A673 (cell line): ENCODE measurements around the gene DIS3L. TPM values are rescaled to one million over a fixed set of nuclear protein-coding genes. Genes with fewer than 3 reads are reported as not detected.
"Not testable (repeated sequence)": the region's sequence is repeated elsewhere in the genome, so short reads cannot be mapped to it uniquely, and the experiment has no call there.

Source experiments
- BruUV-seq: library from RNA; stranded (reverse); fragments of 400-500 nt; replicated peaks from 2 replicates; lab custom pipeline; 2021; lab: Mats Ljungman, UMichigan
- CTCF ChIA-PET: fragments of 300-600 bp; sonication (Branson Sonifier 250); formaldehyde crosslinking; loops from one replicate; lab custom pipeline; 2022; ENCODE audit warnings: antibody characterized with exemption; lab: Charles Lee
- POLR2A ChIA-PET: fragments of 300-600 bp; sonication (Branson Sonifier 250); formaldehyde crosslinking; loops from one replicate; lab custom pipeline; 2022; ENCODE audit warnings: antibody characterized with exemption; ENCODE audit not compliant: low non-redundant PET; lab: Charles Lee
- DNase-seq: peaks from one replicate; pipeline ENCODE4 v3.0.0-alpha.2; 2015; ENCODE audit warnings: low spot score
- H3K27ac ChIP-seq: fragments of 200-600 bp; sonication (generic); 2 replicates; pipeline ENCODE4 v1.5.1; 2016; ENCODE audit warnings: mixed run types, low read depth, mild to moderate bottlenecking, mixed read lengths, antibody characterized with exemption, low read length; ENCODE audit not compliant: poor library complexity, severe bottlenecking
- H3K27me3 ChIP-seq: fragments of 200-600 bp; sonication (generic); replicated peaks from 2 replicates; pipeline ENCODE4 v1.6.1; 2017; ENCODE audit warnings: mixed run types, low read depth, mild to moderate bottlenecking, mixed read lengths, antibody characterized with exemption, low read length; ENCODE audit not compliant: insufficient read depth, poor library complexity
- H3K36me3 ChIP-seq: fragments of 200-600 bp; sonication (generic); 2 replicates; pipeline ENCODE4 v1.6.1; 2016; ENCODE audit warnings: mixed run types, mild to moderate bottlenecking, mixed read lengths, antibody characterized with exemption, low read length; ENCODE audit not compliant: insufficient read depth, poor library complexity, severe bottlenecking
- H3K4me1 ChIP-seq: fragments of 200-600 bp; sonication (generic); 2 replicates; pipeline ENCODE4 v1.6.1; 2017; ENCODE audit warnings: mixed run types, mild to moderate bottlenecking, mixed read lengths, antibody characterized with exemption, low read length; ENCODE audit not compliant: insufficient read depth, poor library complexity, severe bottlenecking
- H3K4me3 ChIP-seq: fragments of 200-600 bp; sonication (generic); 2 replicates; pipeline ENCODE4 v1.5.1; 2016; ENCODE audit warnings: low read depth, mixed run types, mild to moderate bottlenecking, mixed read lengths, low read length; ENCODE audit not compliant: poor library complexity, severe bottlenecking
- H3K9me3 ChIP-seq: fragments of 200-600 bp; sonication (generic); 2 replicates; pipeline ENCODE4 v1.6.1; 2016; ENCODE audit warnings: mixed run types, low read depth, mild to moderate bottlenecking, mixed read lengths, antibody characterized with exemption, low read length; ENCODE audit not compliant: poor library complexity, severe bottlenecking
- EZH2 ChIP-seq: fragments of 200-600 bp; sonication (generic); IDR thresholded peaks from 2 replicates; pipeline ENCODE4 v1.6.1; 2017; ENCODE audit warnings: borderline replicate concordance, low read depth, mild to moderate bottlenecking, mixed read lengths, antibody characterized with exemption, low read length; ENCODE audit not compliant: poor library complexity, severe bottlenecking
- intact Hi-C: fragments of 100-400 bp; cut with micrococcal nuclease; formaldehyde crosslinking; loops from one replicate; pipeline ENCODE4 v1.10.0; 2022; ENCODE audit not compliant: unreplicated experiment
- total RNA-seq: library from RNA; stranded (reverse); gene quantifications from 2 replicates; pipeline ENCODE4 v1.2.3, GENCODE V29; 2021
- TF ChIP-seq, protein P1 (sequence below): fragments of 300-800, 200-600 bp; sonication (generic); conservative IDR thresholded peaks from 2 replicates; pipeline ENCODE4 v1.5.1; 2017; ENCODE audit warnings: low read depth, mild to moderate bottlenecking, antibody characterized with exemption, low read length, moderate library complexity, mixed read lengths

Gene DIS3L
- total RNA-seq, 1 experiment from 2014 or later: 10.7 TPM

DNA sequence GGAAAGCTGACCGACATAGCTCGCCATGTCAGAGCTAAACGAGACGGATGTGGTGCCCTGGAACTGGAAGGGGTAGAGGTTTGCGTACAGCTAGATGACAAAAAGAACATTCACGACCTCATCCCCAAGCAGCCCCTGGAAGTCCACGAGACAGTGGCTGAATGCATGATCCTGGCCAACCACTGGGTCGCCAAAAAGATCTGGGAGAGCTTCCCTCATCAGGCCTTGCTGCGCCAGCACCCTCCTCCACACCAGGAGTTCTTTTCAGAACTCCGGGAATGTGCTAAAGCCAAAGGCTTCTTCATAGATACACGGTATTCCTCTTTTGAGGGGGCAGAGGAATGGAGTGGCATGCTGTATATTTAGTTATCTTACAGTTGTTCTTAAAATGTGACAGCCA is 32.7 kb downstream of the DIS3L start:
- no TSS peak for BruUV-seq
- H3K36me3 ChIP-seq: peaks cover 26% of the 10 kb centered on the region
- H3K27me3 ChIP-seq: no peaks in the 10 kb centered on the region
- ChIA-PET CTCF (no interaction called here), POLR2A (no interaction called here)
- TF ChIP-seq, protein P1, sequence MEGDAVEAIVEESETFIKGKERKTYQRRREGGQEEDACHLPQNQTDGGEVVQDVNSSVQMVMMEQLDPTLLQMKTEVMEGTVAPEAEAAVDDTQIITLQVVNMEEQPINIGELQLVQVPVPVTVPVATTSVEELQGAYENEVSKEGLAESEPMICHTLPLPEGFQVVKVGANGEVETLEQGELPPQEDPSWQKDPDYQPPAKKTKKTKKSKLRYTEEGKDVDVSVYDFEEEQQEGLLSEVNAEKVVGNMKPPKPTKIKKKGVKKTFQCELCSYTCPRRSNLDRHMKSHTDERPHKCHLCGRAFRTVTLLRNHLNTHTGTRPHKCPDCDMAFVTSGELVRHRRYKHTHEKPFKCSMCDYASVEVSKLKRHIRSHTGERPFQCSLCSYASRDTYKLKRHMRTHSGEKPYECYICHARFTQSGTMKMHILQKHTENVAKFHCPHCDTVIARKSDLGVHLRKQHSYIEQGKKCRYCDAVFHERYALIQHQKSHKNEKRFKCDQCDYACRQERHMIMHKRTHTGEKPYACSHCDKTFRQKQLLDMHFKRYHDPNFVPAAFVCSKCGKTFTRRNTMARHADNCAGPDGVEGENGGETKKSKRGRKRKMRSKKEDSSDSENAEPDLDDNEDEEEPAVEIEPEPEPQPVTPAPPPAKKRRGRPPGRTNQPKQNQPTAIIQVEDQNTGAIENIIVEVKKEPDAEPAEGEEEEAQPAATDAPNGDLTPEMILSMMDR: no peak
- TF ChIP-seq EZH2: no peak
- H3K4me3 ChIP-seq: no peak overlapping the region
- no peak overlapping the region for H3K27ac ChIP-seq
- no peak for DNase-seq
- intact Hi-C loops: no loop called here
- no peaks in the 10 kb centered on the region for H3K4me1 ChIP-seq
- no peaks in the 10 kb centered on the region for H3K9me3 ChIP-seq

DNA sequence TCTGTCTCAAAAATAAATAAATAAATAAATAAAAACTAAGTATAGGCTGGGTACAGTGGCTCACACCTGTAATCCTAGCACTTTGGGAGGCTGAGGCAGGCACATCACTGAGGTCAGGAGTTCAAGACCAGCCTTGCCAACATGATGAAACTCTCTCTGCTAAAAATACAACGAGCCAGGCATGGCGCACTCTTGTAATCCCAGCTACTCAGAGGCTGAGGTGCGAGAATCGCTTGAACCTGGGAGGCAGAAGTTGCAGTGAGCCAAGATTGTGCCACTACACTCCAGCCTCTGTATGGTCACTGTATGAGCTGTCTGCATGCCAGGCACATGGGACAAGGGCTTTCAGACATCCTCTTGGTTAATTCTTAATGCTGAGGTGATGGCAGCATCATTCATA is 34.4 kb downstream of the DIS3L start:
- Histone ChIP-seq H3K36me3 (peaks cover 23% of the 10 kb centered on the region), H3K4me3 (no peak overlapping the region), H3K9me3 (no peaks in the 10 kb centered on the region), H3K27ac (no peak overlapping the region), H3K4me1 (no peaks in the 10 kb centered on the region), H3K27me3 (no peaks in the 10 kb centered on the region)
- CTCF ChIA-PET: no interaction called here
- POLR2A ChIA-PET: no interaction called here
- BruUV-seq: no TSS peak
- DNase-seq: no peak
- TF ChIP-seq EZH2: no peak
- TF ChIP-seq, protein P1: no peak
- intact Hi-C loops: no loop called here

DNA sequence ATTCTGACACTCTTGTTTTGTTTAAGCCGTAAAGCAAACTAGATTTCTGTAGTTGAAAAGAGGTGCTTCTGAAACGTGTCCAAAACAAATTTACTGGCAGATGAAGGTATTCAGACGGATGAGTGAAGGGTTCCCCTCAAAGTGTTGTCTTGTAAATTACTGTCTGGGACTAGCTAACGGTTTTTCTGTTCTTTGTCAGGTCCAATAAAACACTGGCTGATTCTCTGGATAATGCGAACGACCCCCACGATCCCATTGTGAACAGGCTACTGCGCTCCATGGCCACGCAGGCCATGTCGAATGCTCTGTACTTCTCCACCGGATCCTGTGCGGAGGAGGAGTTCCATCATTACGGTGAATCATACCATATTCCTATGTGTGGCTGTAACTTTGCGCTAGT is 35.4 kb downstream of the DIS3L start:
- ChIA-PET POLR2A (no interaction called here), CTCF (no interaction called here)
- no TSS peak for BruUV-seq
- TF ChIP-seq, protein P1: no peak
- TF ChIP-seq EZH2: no peak
- intact Hi-C loops: no loop called here
- Histone ChIP-seq H3K4me3 (no peak overlapping the region), H3K36me3 (peaks cover 23% of the 10 kb centered on the region), H3K9me3 (no peaks in the 10 kb centered on the region), H3K27me3 (no peaks in the 10 kb centered on the region), H3K27ac (no peak overlapping the region), H3K4me1 (no peaks in the 10 kb centered on the region)
- DNase-seq: no peak

DNA sequence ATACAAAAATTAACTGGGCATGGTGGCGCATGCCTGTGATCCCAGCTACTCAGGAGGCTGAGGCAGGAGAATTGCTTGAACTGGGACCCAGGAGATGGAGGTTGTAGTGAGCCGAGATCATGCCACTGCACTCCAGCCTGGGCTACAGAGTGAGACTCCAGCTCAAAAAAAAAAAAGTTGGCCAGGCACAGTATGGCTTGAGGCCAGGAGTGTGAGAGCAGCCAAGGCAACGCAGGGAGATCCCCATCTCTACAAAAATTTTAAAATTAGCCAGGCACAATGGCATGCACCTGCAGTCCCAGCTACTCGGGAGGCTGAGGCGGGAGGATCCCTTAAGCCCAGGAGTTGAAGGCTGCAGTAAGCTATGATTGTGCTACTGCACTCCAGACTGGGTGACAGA is 55.2 kb downstream of the DIS3L start:
- POLR2A ChIA-PET, DNase-seq, intact Hi-C loops, BruUV-seq, H3K27me3 ChIP-seq, H3K27ac ChIP-seq, H3K4me3 ChIP-seq, H3K9me3 ChIP-seq, H3K4me1 ChIP-seq: not testable (repeated sequence)
- peaks cover 63% of the 10 kb centered on the region for H3K36me3 ChIP-seq
- CTCF ChIA-PET: interaction anchor here (0.7 kb wide), 1 partner anchor 258 kb away, joined by 3 read pairs; no protein-coding TSS in a partner anchor
